Measurements from ENCODE around the gene LMO2. TPM values are rescaled to one million over a fixed set of nuclear protein-coding genes. Genes with fewer than 3 reads are reported as not detected.
A peak's percentile ranks its signal among the peaks of the same experiment; 100 is the strongest.
"Not testable (repeated sequence)": the region's sequence is repeated elsewhere in the genome, so short reads cannot be mapped to it uniquely, and the experiment has no call there.

The LMO2 gene
- total RNA-seq, 1 donor from 2014 or later, result 0.55 TPM

DNA sequence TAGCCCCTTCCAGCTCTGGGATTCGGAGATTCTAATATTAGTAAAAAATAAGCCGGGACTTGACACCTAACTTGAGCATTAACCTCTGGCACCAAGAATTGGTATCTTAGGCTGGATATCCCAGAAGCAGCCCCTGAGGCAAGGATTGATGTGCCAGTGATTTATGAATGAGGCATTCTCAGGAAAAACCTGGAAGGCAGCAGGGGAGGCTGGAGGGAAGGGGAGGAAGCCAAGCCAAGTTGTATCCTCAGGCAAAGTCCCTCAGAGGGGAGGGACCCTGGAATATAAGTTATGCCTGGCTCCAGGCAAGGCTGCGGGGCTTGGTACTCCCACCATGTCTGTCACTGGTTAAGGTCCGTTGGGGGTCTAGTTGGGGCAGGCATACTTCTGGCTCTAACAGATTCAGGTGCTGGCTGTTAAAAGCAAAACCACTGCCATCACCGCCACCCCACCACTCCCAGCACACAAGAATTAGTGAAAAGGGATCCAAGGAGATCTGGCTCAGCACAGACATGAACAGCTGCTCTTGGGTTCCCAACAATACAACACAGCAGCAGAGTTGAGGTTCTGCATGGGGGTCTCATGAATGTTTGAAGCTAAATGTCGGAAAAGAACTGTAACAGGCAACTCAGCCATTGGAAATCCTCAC is 29.8 kb downstream of the LMO2 start:
- DNase-seq (ENCODE audit: low read depth), result no peak

DNA sequence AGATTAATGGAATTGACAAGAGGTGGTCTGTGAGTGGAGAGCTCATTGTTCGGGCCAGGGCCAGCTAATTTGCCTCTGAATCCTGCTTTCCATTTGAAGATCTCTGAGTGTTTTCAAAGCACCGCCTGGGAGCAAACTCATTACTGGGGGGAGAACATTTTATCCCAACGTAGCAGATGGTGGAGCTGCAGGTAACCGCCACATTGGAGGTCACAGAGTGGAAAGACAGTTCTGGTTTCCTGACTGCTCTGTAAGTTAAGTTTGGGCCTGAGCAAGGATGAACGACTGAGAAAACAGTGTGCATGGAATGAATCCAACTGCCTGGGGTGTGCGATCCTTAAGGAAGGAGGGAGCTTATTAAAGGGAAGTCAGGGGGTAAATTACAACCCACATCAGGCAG is 30.5 kb downstream of the LMO2 start:
- DNase-seq (ENCODE audit: low read depth), result no peak

DNA sequence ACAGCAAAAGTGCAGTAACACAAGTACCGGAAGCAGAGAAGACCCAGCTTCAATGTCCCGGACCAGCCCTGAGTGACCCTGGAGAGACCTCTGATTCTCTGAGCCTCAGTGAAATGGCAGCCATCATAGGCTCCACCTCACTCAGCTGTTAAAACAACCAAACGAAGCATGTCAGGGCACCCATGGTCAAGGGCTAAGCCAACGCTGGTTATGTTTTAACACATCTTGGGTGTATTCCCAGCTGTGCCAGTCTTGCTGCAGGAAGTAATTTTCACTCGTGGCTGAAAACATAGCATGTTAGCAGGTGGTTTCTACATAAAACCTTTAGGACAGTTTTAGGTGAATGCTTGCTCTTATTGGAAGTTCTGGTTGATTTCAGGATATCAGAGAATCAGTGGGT is 30.9 kb downstream of the LMO2 start:
- DNase-seq (ENCODE audit: low read depth), result peak; percentile 75

DNA sequence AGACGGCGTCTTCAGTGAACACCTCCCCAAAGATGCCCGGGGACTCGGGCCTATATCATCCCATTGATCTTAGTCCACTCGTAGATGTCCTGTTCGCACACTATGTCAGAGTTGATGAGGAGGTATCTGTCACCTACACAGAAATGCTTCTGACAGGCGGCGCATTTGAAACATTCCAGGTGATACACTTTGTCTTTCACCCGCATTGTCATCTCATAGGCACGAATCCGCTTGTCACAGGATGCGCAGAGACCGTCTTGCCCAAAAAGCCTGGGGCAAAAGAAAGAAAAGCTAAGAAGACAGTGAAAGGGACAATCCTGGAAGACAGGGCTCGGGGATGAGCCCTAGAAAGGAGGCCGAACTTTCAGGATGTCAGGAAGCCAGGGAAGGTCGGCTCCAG is 32.6 kb downstream of the LMO2 start:
- no peak for DNase-seq (ENCODE audit: low read depth)

DNA sequence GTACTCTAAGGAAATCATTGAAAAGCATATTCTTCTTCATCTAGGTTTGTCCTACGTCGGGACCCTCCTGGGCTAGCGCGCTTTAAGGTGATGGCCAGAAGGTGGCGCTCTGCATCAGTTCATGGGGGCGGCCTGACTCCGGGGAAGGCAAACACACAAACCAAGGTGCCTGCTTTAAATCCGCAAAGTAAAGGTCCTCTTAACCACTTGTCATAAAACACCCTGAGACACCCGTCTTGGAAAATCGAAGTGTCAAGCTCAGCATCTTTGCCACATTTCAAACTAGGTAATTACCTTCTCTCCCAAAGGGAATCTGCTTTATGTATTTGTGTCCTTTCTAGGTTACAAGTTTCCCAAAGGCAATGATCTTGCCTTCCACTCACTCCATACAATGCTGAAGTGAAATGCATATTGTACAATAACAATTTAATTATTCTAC is 33.9 kb downstream of the LMO2 start:
- DNase-seq (ENCODE audit: low read depth), result peak; percentile 40

DNA sequence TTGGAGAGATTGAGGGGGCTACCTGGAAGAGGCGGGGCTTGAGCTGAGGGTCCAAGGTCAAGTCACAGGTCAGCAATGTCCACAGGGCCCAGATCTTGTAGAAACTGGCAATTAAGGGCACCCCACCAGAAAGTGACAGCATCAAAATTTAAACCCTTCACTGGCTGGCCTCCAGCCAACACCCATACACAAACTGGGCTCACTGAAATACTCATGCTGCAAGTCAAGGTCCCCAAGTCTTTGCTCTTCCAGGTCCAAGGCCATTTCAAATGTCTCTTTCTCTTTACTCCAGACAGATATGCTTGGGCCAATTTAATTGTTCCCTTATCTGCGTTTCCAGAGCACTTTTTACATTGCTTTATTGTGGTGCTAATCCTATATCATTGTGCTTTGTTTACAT is 36.4 kb downstream of the LMO2 start:
- DNase-seq (ENCODE audit: low read depth), result no peak

DNA sequence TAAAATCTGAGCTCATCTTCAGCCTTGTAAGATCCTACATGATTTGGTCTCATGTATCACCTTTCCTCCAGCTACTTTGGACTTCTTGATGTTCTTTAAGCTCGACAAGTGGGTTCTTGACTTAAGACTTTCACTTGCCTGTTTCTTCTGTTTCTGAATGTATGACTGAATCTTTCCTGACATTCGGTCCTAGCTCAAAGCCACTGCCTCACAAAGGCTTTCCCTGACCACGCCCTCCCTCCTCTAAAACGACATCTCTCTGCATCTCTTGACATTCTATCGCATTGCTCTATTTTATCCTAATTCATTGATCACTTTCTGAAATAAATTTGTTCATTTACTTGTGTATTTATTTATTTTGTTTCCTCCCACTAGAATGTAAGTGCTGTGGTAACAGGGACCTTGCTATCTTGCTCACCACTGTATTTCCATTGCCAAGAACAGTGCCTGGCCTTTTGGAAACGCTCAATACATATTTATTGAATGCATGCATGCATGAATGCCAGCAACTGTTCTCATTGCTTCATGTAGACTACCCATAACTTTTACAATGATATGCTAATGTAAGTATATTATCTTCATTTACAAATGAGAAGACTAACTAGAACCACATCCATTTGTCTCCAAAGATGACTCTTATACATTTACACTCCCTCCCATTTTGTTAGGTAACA is 43.0 kb downstream of the LMO2 start:
- no peak for DNase-seq (ENCODE audit: low read depth)

DNA sequence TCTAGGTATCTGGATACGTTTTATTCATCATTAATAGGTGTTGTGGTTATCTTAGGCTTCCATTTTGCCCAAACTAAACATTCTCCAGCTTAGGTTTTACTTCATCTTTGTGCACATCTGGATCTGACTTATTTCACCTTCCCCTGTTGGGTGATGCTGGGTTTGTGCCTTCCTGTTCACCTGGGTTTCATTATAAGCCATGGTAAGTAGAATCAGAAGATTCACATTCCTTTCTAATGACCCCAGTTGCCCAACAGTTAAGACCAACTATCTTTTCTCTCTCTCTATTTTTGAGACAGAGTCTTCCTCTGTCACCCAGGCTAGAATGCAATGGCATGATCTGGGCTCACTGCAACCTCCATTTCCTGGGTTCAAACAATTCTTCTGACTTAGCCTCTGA is 44.6 kb downstream of the LMO2 start:
- no peak for DNase-seq (ENCODE audit: low read depth)

DNA sequence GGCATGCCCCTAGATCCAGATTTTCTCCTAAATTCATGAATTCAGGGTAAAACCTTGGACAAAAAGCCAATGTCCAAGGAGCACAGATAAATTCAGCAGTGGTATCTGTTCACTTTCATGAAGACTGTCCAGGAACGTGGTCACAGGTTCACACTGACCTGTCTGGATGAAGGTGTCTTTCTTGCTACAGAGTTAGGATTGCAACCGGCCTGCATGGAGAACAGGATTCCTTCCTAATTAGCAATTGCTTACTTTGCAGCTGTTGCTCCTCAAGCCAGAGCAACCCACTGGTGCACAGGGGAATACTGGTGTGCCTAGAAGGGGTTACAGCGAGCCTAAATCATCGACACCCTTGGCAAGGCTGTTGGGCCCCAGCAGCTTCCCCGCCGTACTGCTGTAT is 47.6 kb downstream of the LMO2 start:
- no peak for DNase-seq (ENCODE audit: low read depth)

DNA sequence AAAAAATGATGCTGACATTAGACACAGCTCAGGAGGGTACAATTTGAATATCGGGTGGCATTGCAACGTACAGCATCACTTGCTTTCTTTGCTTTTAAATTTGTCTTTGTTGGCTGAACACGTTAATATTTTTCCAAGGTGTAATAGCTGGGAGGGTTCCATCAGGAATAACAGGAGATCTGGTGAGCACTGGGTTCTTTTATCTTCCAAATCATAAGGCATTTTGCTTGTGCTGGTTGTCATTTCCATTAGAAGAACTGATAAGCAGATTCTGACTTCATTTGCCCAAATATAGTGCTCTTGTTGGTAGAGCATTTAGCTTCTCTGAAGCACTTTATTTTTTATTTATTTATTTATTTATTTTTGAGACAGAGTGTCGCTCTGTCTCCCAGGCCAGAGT is 48.9 kb downstream of the LMO2 start:
- no peak for DNase-seq (ENCODE audit: low read depth)

DNA sequence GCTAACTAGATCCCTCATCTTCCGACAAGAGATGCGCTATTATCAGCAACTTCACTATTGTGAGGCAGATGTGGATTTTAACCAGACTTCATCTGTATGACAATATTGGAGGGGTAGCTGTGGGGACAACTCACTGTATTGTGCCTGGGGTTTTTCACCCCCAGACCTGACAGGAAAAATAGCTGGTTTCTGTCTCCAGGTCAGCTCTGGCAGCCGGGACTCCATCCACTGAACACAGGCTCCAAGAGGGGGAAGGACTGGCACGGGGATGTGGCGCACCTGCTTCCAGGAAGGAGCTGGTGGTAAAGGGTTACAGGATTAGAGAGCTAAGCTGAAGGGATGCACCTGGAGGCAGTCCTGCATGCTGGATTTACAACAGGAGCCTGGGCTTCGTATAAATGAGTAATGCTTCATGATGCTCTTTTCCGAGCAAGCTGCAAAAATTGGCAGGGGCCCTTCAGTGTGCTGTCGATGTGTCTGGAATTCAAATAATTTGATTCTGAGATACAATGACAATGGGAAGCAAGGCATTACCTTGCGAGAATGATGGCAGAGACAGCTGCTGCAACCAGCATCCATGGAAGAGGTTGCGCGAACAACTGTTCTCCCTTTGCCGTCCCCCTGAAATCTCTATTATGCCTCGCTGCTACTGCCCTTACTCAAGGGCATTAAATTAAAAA is 49.5 kb downstream of the LMO2 start:
- no peak for DNase-seq (ENCODE audit: low read depth)

DNA sequence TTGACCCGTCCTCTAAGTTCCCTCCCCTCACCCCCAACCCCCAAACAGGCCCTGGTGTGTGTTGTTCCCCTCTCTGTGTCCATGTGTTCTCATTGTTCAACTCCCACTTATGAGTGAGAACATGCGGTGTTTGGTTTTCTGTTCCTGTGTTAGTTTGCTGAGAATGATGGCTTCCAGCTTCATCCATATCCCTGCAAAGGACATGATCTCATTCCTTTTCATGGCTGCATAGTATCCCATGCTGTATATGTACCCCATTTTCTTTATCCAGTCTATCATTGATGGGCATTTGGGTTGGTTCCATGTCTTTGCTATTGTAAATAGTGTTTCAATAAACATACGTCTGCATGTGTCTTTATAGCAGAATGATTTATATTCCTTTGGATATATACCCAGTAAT is 53.6 kb downstream of the LMO2 start:
- DNase-seq (ENCODE audit: low read depth), result not testable (repeated sequence)

DNA sequence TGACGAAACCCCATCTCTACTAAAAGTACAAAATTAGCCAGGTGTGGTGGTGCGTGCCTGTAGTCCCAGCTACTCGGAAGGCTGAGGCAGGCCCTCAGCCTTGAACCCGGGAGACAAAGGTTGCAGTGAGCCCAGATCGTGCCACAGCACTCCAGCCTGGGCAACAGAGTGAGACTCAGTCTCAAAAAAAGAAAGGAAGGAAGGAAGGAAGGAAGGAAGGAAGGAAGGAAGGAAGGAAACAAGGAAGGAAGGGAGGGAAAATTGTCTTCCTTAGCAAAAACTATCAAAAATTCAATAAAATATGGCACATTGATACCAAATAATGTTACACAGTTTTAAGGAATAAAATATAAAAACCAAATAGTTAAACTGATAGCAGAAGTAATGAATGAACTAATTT is 54.5 kb downstream of the LMO2 start:
- DNase-seq (ENCODE audit: low read depth), result not testable (repeated sequence)

DNA sequence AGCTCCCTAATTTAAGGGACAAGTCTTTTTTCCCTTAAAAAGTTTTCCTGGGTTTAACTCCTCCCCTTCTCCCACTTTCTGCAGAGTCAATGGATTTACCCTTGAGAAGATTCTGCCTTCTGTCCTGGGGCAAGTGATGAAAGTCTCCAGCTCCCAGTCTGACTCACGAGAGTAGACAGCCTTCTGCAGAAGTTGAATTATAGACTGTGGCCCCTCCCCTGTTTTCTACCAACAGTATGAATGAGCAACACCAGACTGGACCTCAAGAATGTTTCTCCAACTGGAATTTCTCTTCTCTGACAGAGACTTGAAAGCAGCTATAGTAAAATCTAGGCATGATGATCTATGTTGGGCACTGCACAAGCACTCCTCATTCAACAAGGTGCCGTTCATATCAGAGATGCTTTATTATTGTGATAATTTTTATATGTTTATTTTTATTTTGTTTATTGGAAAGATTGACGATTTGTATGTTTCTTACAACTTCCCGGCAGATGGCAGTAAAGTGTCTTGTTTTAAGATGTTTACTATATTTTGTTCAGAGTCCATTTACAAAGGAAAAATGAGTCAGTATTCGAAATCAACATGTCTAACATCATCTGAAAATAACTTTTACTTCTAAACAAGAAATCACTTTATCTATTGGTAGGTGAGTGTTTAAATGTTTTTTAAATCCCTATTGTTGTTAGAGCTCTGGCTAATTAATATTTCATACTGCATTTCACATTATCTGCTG is 56.6 kb downstream of the LMO2 start:
- peak; percentile 85 for DNase-seq (ENCODE audit: low read depth)

DNA sequence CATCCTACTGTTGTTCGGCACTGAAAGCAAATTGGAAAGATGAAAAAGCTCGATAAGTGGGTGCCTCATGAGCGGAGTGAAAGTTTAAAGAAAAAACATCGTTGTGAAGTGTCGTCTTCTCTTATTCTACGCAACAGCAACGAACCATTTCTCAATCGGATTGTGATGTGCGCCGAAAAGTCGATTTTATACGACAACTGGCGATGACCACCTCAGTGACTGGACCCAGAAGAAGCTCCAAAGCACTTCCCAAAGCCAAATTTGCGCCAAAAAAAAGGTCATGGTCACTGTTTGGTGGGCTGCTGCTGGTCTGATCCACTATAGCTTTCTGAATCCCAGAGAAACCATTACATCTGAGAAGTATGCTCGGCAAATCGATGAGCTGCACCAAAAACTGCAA is 59.2 kb downstream of the LMO2 start:
- DNase-seq (ENCODE audit: low read depth), result no peak

DNA sequence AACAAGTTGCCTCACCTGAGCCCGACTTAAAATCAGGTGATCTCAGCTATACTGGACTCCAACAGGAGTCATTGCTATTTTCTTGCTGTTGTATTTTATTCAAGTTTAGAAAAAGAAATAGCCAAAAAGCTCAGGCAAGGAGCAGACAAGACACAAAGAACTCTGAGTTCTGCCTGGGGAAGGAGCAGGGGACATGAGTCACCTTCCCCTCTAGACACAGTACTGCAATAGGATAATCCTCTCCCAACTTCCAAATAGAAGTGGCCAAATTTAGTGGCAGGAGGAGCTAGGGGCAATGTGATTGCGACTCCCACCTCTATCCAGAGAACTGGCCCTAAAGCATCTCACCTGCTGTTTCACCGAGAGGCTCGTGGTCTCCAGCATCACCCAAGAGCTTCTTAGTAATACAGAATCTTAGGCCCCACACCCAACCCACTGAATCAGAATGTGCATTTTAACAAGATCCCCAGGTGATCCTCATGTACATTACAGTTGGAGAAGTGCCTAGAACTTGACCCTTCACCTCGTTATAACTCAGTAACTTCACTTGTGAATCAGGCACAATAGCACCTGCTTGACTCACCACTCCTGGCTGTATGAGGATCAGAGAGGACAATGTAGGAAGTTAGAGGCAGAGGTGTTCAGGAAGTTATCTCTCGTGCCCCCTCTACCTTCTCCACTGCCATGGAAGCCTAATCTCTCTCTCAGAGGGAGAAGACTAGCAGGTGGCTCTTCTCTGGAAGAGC is 60.8 kb downstream of the LMO2 start:
- peak; percentile 80 for DNase-seq (ENCODE audit: low read depth)

DNA sequence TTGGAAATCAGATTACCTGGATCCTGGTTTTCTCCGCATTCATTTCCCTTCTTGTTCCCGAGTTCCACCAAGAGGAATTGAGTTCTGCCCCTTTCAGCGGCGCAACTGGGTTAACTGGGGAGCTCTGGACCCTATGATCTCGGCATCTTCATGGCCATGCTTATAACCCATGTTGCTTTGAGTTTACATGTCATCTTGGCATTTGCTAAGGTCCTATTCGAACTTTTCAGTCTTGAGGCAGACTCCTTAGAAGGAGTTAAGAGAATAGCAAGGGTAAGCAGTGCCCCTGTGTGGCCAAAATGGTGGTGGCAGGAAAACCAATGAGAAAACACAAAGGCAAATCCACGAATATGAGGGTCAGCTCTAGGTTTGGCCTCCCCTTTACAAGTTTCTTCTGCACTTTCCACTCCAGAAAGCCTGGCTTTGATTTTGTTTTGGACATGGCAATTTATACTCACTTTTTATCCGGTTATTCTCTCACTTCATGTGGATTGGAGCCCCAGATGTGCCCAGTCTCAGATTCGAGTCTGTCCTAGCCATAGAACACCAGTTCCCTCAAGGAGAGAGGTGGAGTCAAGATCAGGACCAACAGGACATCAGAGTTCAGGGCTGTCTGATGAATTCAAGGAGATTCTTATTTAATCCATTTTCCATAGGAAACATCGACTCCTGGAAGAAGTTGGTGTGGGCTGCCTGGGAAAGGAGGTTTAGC is 62.3 kb downstream of the LMO2 start:
- DNase-seq (ENCODE audit: low read depth), result peak; percentile 72

DNA sequence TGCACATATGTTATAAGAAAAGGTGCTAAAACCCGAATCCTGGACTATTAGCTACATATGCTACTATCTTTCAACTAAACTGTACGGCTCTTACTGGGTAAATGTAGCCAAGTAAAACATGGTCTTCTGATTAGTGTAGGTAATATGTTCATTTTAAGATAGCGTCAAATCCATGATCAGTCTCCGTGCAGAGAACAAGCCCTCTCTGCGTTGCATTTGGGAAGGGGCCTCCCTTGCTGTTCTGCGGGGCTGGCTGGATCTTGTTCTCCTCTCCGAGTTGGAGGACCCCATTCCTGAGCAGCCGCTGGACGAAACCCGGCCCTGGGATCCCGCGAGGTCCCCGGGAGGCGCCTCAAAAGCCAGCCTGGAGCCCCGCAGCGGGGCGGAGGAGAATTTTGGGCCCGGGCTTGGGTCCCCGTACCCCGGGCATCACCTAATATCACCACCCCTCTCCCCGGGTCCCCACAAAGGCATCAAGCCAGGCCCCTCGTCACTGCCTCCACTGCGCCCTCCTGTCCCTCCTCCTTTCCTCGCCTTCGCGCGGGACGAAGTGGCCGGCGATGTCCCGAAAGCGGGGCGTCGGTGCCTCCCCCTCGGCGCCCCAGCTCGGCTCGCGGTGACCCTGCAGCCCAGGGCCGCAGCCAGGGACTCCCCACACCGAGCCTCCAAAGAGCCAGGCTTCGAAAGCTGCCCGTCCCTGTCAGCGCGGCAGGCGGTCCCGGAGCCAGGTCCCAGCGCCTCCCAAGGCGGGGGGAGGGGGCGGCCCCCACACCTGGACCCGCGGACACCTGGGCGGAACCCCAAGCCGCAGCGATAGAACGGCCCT is 63.1 kb downstream of the LMO2 start:
- no peak for DNase-seq (ENCODE audit: low read depth)

DNA sequence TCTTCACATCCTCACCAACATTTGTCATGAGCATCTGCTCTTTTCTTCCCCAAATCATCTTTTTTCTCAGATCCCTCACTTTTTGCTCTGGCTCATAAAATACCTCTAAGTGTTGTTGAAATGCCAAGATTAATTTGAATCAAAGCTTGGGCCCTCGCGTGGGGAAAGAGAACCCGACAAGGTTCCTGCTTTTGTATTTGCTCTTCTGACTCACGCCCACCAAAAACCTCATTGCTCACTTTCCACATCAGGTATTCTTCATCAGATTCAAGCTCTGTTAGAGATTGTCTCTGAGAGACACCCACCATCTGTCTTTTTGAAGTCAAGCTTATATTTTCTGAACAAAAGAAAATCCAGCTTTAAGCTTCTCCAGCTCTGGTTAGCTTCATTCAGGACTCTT is 64.7 kb downstream of the LMO2 start:
- DNase-seq (ENCODE audit: low read depth), result no peak

DNA sequence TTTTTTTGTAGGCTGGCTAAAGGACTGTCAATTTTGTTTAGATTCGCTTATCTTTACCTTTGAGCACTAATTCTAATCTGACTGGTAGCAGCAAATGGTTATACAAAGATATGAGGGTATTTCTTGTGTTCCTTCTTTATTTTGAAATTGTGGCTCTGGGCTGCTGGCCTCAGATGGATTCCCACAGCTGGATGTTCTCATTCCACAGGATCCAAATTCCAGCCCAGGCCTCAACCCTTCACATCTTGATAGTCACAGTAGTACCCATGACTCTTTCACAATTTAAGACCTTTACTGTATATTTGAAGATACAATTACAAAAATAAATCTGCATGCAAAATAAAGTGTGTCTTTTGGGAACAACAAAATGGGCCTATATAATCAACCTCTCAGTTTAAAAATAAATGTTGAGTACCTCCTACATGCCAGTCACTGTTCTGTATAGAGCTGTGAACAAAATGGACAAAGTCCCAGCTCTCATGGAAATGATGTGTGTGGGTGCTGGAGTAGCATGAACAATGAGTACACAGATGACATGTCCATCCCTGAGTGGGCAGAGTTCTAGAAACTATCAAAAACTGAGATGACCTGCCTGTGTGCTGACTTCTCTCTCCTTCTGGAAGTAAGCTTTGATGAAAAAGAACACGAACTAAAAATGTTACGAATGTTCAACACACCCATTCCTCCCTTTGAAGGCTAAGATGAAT is 65.9 kb downstream of the LMO2 start:
- no peak for DNase-seq (ENCODE audit: low read depth)

All from renal cortical epithelial cell (primary cell).